ENCODE measurements around the gene SERPINB2.

DNA sequence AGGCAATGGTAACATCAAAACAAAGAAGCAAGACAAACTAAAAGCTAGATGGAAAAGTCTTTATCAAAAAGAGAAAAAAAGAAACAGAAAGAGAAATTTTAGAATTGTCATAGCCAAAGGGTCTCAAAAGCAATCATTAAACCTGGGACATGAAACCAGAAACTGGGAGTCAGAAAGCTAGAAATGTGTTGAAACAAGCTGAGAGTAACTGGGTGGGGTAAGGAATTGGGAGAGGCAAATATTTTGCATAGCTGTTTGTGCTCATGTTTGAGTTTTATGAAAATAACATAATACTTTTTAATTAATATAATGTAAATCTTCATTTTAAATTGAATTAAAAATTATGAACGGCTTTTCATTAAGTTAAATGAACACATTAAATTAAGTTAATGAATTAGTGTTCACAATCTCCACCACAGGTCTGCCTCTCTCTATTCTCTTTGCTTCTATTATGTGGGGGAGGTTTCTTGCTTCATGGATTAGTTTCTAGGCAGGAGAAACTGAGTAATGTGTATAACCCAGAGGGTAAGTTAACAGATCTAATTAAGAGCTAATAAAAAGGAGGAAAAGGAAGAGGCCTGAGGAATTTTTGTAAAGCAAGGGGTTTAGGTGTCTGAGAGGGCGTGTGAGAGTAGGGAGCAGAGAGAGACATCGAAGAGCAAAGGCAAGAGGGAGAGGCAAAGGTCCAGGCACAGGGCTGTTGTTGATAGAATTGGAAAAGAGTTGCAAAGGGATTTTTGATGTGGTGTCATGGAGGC, 20.0 kb upstream of the SERPINB2 start:
- TF ChIP-seq, protein P1, sequence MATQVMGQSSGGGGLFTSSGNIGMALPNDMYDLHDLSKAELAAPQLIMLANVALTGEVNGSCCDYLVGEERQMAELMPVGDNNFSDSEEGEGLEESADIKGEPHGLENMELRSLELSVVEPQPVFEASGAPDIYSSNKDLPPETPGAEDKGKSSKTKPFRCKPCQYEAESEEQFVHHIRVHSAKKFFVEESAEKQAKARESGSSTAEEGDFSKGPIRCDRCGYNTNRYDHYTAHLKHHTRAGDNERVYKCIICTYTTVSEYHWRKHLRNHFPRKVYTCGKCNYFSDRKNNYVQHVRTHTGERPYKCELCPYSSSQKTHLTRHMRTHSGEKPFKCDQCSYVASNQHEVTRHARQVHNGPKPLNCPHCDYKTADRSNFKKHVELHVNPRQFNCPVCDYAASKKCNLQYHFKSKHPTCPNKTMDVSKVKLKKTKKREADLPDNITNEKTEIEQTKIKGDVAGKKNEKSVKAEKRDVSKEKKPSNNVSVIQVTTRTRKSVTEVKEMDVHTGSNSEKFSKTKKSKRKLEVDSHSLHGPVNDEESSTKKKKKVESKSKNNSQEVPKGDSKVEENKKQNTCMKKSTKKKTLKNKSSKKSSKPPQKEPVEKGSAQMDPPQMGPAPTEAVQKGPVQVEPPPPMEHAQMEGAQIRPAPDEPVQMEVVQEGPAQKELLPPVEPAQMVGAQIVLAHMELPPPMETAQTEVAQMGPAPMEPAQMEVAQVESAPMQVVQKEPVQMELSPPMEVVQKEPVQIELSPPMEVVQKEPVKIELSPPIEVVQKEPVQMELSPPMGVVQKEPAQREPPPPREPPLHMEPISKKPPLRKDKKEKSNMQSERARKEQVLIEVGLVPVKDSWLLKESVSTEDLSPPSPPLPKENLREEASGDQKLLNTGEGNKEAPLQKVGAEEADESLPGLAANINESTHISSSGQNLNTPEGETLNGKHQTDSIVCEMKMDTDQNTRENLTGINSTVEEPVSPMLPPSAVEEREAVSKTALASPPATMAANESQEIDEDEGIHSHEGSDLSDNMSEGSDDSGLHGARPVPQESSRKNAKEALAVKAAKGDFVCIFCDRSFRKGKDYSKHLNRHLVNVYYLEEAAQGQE (IDR thresholded peaks at IDR 0.05; ENCODE audit: low read depth), result no peak
- TF ChIP-seq, protein P2, sequence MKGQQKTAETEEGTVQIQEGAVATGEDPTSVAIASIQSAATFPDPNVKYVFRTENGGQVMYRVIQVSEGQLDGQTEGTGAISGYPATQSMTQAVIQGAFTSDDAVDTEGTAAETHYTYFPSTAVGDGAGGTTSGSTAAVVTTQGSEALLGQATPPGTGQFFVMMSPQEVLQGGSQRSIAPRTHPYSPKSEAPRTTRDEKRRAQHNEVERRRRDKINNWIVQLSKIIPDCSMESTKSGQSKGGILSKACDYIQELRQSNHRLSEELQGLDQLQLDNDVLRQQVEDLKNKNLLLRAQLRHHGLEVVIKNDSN (IDR thresholded peaks at IDR 0.05), result no peak
- TF ChIP-seq TAF1 (IDR thresholded peaks at IDR 0.05; ENCODE audit: low read depth) (no peak), RAD21 (IDR thresholded peaks at IDR 0.05; ENCODE audit: low read depth) (no peak), FOXM1 (IDR thresholded peaks at IDR 0.05; ENCODE audit: borderline replicate concordance, low read depth) (no peak), EP300 (IDR thresholded peaks at IDR 0.05; ENCODE audit: borderline replicate concordance) (no peak), TEAD4 (IDR thresholded peaks at IDR 0.05) (no peak)
